ENCODE measurements around the gene GPX2. TPM values are rescaled to one million over a fixed set of nuclear protein-coding genes. Genes with fewer than 3 reads are reported as not detected.

GPX2 gene
- total RNA-seq, 1 donor from 2014 or later, result not detected

GRCh38 chr14:64932231-64932630 is 10.3 kb downstream of the GPX2 start:
- intact Hi-C loops (cut with DNase I), result no loop called here
- no peak for ATAC-seq
- H3K4me3 ChIP-seq, result no peak overlapping the region
- no peak overlapping the region for H3K27ac ChIP-seq
- peaks cover 63% of the 10 kb centered on the region for H3K36me3 ChIP-seq
- no peaks in the 10 kb centered on the region for H3K9me3 ChIP-seq
- DNase-seq, result no peak
- TF ChIP-seq CTCF (IDR thresholded peaks at IDR 0.05), result no peak
- no peaks in the 10 kb centered on the region for H3K27me3 ChIP-seq (ENCODE audit: low read depth)
- H3K4me1 ChIP-seq, result peaks cover 5% of the 10 kb centered on the region

GRCh38 chr14:64931123-64931522 is 11.4 kb downstream of the GPX2 start:
- no peak for TF ChIP-seq CTCF (IDR thresholded peaks at IDR 0.05)
- ATAC-seq (no peak), DNase-seq (no peak)
- H3K9me3 ChIP-seq, result no peaks in the 10 kb centered on the region
- peaks cover 5% of the 10 kb centered on the region for H3K4me1 ChIP-seq
- H3K36me3 ChIP-seq, result peaks cover 74% of the 10 kb centered on the region
- no peak overlapping the region for H3K27ac ChIP-seq
- intact Hi-C loops (cut with DNase I), result no loop called here
- H3K27me3 ChIP-seq (ENCODE audit: low read depth), result no peaks in the 10 kb centered on the region
- H3K4me3 ChIP-seq, result no peak overlapping the region

- no peak overlapping the region for H3K4me3 ChIP-seq
- no peak for TF ChIP-seq CTCF (IDR thresholded peaks at IDR 0.05)
- no peak overlapping the region for H3K27ac ChIP-seq
- intact Hi-C loops (cut with DNase I), result no loop called here
- H3K4me1 ChIP-seq, result peaks cover 5% of the 10 kb centered on the region
- no peak for DNase-seq
- no peaks in the 10 kb centered on the region for H3K9me3 ChIP-seq
- H3K36me3 ChIP-seq, result peaks cover 81% of the 10 kb centered on the region
- H3K27me3 ChIP-seq (ENCODE audit: low read depth), result no peaks in the 10 kb centered on the region
- peak in 1 of 2 donors; percentile 47 for ATAC-seq
These were observed 12.3 kb downstream of the GPX2 start for GRCh38 chr14:64930085-64930843.

GRCh38 chr14:64929014-64929359 is 13.6 kb downstream of the GPX2 start:
- Histone ChIP-seq H3K9me3 (no peaks in the 10 kb centered on the region), H3K4me1 (peaks cover 5% of the 10 kb centered on the region), H3K27me3 (ENCODE audit: low read depth) (no peaks in the 10 kb centered on the region), H3K36me3 (peaks cover 86% of the 10 kb centered on the region), H3K27ac (peak overlapping the region; percentile 25), H3K4me3 (no peak overlapping the region)
- DNase-seq, result no peak
- TF ChIP-seq CTCF (IDR thresholded peaks at IDR 0.05), result no peak
- ATAC-seq, result no peak
- intact Hi-C loops (cut with DNase I), result no loop called here

GRCh38 chr14:64928239-64929013 is 14.1 kb downstream of the GPX2 start:
- Histone ChIP-seq H3K36me3 (peaks cover 84% of the 10 kb centered on the region), H3K27ac (peak overlapping the region; percentile 25), H3K4me3 (no peak overlapping the region), H3K9me3 (no peaks in the 10 kb centered on the region), H3K27me3 (ENCODE audit: low read depth) (no peaks in the 10 kb centered on the region), H3K4me1 (peaks cover 5% of the 10 kb centered on the region)
- no peak for TF ChIP-seq CTCF (IDR thresholded peaks at IDR 0.05)
- DNase-seq (no peak), ATAC-seq (no peak)
- intact Hi-C loops (cut with DNase I), result no loop called here
